H1 (cell line): ENCODE data around the gene MATR3. TPM values are rescaled to one million over a fixed set of nuclear protein-coding genes. Genes with fewer than 3 reads are reported as not detected.

Experiments
- CTCF ChIA-PET: fragments of 300-600 bp; sonication (Branson Sonifier 250); formaldehyde crosslinking; loops from one replicate; lab custom pipeline; 2021; ENCODE audit not compliant: partially characterized antibody; lab: Charles Lee
- POLR2A ChIA-PET: fragments of 300-600 bp; sonication (Branson Sonifier 250); formaldehyde crosslinking; loops from one replicate; lab custom pipeline; 2021; ENCODE audit warnings: inconsistent platforms; ENCODE audit not compliant: partially characterized antibody; lab: Charles Lee
- DNase-seq, 2 experiments: peaks; one replicate each; pipeline versions ENCODE4 v3.0.0 to v3.0.0-alpha.2; 2010 to 2022; ENCODE audit warnings: low spot score in 2 of 2, low read depth in 1 of 2, mixed read lengths in 1 of 2
- FAIRE-seq: peaks from 2 replicates; lab custom pipeline; 2011; peaks lifted over from hg19 to GRCh38; lab: Jason Lieb, UNC
- H2AFZ ChIP-seq: 2 replicates; pipeline ENCODE4 v1.8.1; 2012; ENCODE audit warnings: low read length, inconsistent platforms
- H2AK5ac ChIP-seq: 2 replicates; pipeline ENCODE4 v1.6.1; 2013; ENCODE audit warnings: low read depth, low read length
- H2BK120ac ChIP-seq: replicated peaks from 2 replicates; pipeline ENCODE3; 2013; ENCODE audit warnings: low read depth, low read length, inconsistent platforms
- H2BK12ac ChIP-seq: 2 replicates; pipeline ENCODE4 v1.6.1; 2013; ENCODE audit warnings: low read depth, low read length
- H2BK15ac ChIP-seq: 2 replicates; pipeline ENCODE4 v1.6.1; 2013; ENCODE audit warnings: low read length
- H2BK20ac ChIP-seq: 2 replicates; pipeline ENCODE4 v1.6.1; 2013; ENCODE audit warnings: low read length
- H2BK5ac ChIP-seq: 2 replicates; pipeline ENCODE4 v1.6.1; 2013; ENCODE audit warnings: low read depth, low read length
- H3K14ac ChIP-seq: 2 replicates; pipeline ENCODE4 v1.6.1; 2013; ENCODE audit warnings: inconsistent platforms; ENCODE audit not compliant: insufficient read length
- H3K18ac ChIP-seq: 2 replicates; pipeline ENCODE4 v1.6.1; 2013; ENCODE audit warnings: low read length; ENCODE audit errors: extremely low read depth
- H3K23ac ChIP-seq: 2 replicates; pipeline ENCODE4 v1.6.1; 2013; ENCODE audit warnings: inconsistent platforms; ENCODE audit not compliant: insufficient read length
- H3K23me2 ChIP-seq: 2 replicates; pipeline ENCODE4 v1.6.1; 2013; ENCODE audit warnings: low read depth, low read length
- H3K27ac ChIP-seq: 2 replicates; pipeline ENCODE4 v1.6.1; 2011; ENCODE audit warnings: low read depth, low read length, inconsistent platforms
- H3K27me3 ChIP-seq, 4 experiments: replicated peaks in 1 of 4; 1 replicate in 1 of 4; 2 replicates in 3 of 4; pipeline versions ENCODE4 v1.6.1 to v1.8.1; 2011 to 2013; ENCODE audit warnings: low read length in 3 of 4, mild to moderate bottlenecking in 3 of 4, inconsistent platforms in 2 of 4, mixed read lengths in 2 of 4, moderate library complexity in 1 of 4; ENCODE audit not compliant: control insufficient read depth in 3 of 4, insufficient read depth in 3 of 4; ENCODE audit errors: extremely low read depth in 1 of 4
- H3K36me3 ChIP-seq, 4 experiments: 2 replicates each; pipeline versions ENCODE4 v1.6.1 to v1.8.1; 2011 to 2013; ENCODE audit warnings: mild to moderate bottlenecking in 4 of 4, low read length in 3 of 4, moderate library complexity in 2 of 4, control low read depth in 1 of 4, inconsistent platforms in 1 of 4; ENCODE audit not compliant: insufficient read depth in 4 of 4, control insufficient read depth in 2 of 4
- H3K4ac ChIP-seq: replicated peaks from 2 replicates; pipeline ENCODE3; 2013; ENCODE audit warnings: low read length, low read depth, mixed read lengths, inconsistent platforms; ENCODE audit not compliant: insufficient read length
- H3K4me1 ChIP-seq, 4 experiments: replicated peaks in 1 of 4; 1 replicate in 1 of 4; 2 replicates in 3 of 4; pipeline versions ENCODE4 v1.6.1 to v1.8.1; 2011 to 2013; ENCODE audit warnings: low read length in 3 of 4, inconsistent platforms in 2 of 4, mixed read lengths in 1 of 4; ENCODE audit not compliant: insufficient read depth in 4 of 4, control insufficient read depth in 3 of 4
- H3K4me2 ChIP-seq, 2 experiments: 2 replicates each; pipeline versions ENCODE4 v1.6.1 to v1.8.1; 2011 to 2013; ENCODE audit warnings: low read depth in 2 of 2, low read length in 2 of 2, control low read depth in 1 of 2, inconsistent platforms in 1 of 2, mild to moderate bottlenecking in 1 of 2; ENCODE audit not compliant: insufficient read depth in 1 of 2
- H3K4me3 ChIP-seq, 4 experiments: fragments of 200-600, 300-600 bp in 1 of 4; sonication (generic), shearing (Covaris generic), sonication (Bioruptor Twin) in 1 of 4; 2 replicates each; pipeline versions ENCODE4 v1.5.1 to v1.8.1; 2011 to 2016; ENCODE audit warnings: low read length in 4 of 4, low read depth in 3 of 4, control low read depth in 2 of 4, inconsistent platforms in 2 of 4, mild to moderate bottlenecking in 2 of 4, mixed read lengths in 1 of 4, moderate library complexity in 1 of 4; ENCODE audit not compliant: insufficient read depth in 2 of 4; ENCODE audit errors: extremely low read depth in 1 of 4
- H3K56ac ChIP-seq: replicated peaks from 2 replicates; pipeline ENCODE3; 2013; ENCODE audit warnings: low read depth, mild to moderate bottlenecking, mixed read lengths, low read length, inconsistent platforms; ENCODE audit not compliant: insufficient read length
- H3K79me1 ChIP-seq: 2 replicates; pipeline ENCODE4 v1.6.1; 2013; ENCODE audit warnings: low read depth, low read length, control low read depth
- H3K79me2 ChIP-seq, 2 experiments: 2 replicates each; pipeline versions ENCODE4 v1.6.1 to v1.8.1; 2012 to 2013; ENCODE audit warnings: low read length in 2 of 2, mild to moderate bottlenecking in 2 of 2, inconsistent platforms in 1 of 2; ENCODE audit not compliant: insufficient read depth in 2 of 2, control insufficient read depth in 1 of 2
- H3K9ac ChIP-seq, 4 experiments: replicated peaks in 1 of 4; 1 replicate in 1 of 4; 2 replicates in 3 of 4; pipeline versions ENCODE4 v1.6.1 to v1.8.1; 2011 to 2013; ENCODE audit warnings: low read depth in 3 of 4, low read length in 3 of 4, control low read depth in 2 of 4, mild to moderate bottlenecking in 2 of 4, moderate library complexity in 2 of 4, inconsistent platforms in 1 of 4; ENCODE audit errors: extremely low read depth in 1 of 4
- H3K9me3 ChIP-seq, 2 experiments: 2 replicates each; pipeline versions ENCODE4 v1.6.1 to v1.8.1; 2012 to 2013; ENCODE audit warnings: mild to moderate bottlenecking in 2 of 2, moderate library complexity in 2 of 2, control low read depth in 1 of 2, inconsistent platforms in 1 of 2, low read depth in 1 of 2, low read length in 1 of 2, mixed read lengths in 1 of 2; ENCODE audit not compliant: insufficient read depth in 2 of 2
- H4K20me1 ChIP-seq, 2 experiments: replicated peaks in 1 of 2; 2 replicates each; pipeline versions ENCODE3 to v1.8.1; 2011 to 2013; ENCODE audit warnings: inconsistent platforms in 2 of 2, low read length in 2 of 2, mild to moderate bottlenecking in 1 of 2; ENCODE audit not compliant: insufficient read depth in 2 of 2, control insufficient read depth in 1 of 2
- H4K5ac ChIP-seq: 2 replicates; pipeline ENCODE4 v1.6.1; 2013; ENCODE audit warnings: low read length, low read depth, mixed read lengths, inconsistent platforms; ENCODE audit not compliant: insufficient read length
- H4K8ac ChIP-seq: 2 replicates; pipeline ENCODE4 v1.8.0; 2013; ENCODE audit warnings: mild to moderate bottlenecking, moderate library complexity, low read length, inconsistent platforms; ENCODE audit not compliant: insufficient read depth; ENCODE audit errors: extremely low read depth
- H4K91ac ChIP-seq: replicated peaks from 2 replicates; pipeline ENCODE3; 2013; ENCODE audit warnings: low read length, mixed read lengths, inconsistent platforms; ENCODE audit not compliant: insufficient read length
- ASH2L ChIP-seq: fragments of 200-600, 300-600 bp; sonication (generic); IDR thresholded peaks from one replicate; pipeline ENCODE4 v1.7.1; 2017; ENCODE audit warnings: low read length
- ATF2 ChIP-seq: IDR thresholded peaks from 2 replicates; pipeline ENCODE4 v1.6.1; 2012; ENCODE audit warnings: low read length, inconsistent platforms
- CTBP2 ChIP-seq: IDR thresholded peaks from 2 replicates; pipeline ENCODE4 v1.7.0; 2011; ENCODE audit warnings: borderline replicate concordance, mild to moderate bottlenecking, moderate library complexity, mixed read lengths, low read length; ENCODE audit not compliant: insufficient read depth, insufficient read length
- NANOG ChIP-seq: IDR thresholded peaks from 2 replicates; pipeline ENCODE4 v1.6.1; 2011; ENCODE audit warnings: low read length, low read depth, mild to moderate bottlenecking, inconsistent platforms; ENCODE audit not compliant: insufficient read depth, poor library complexity, severe bottlenecking
- POLR2AphosphoS5 ChIP-seq: IDR thresholded peaks from 2 replicates; pipeline ENCODE4 v1.6.1; 2011; ENCODE audit warnings: low read depth, low read length
- SIRT6 ChIP-seq: IDR thresholded peaks from one replicate; pipeline ENCODE4 v1.7.1; 2012; ENCODE audit warnings: low read length, inconsistent platforms
- WGBS, 2 experiments: shearing (Covaris generic) in 1 of 2; methylation state at CpG; one replicate each; pipeline versions ENCODE4 v1.1.6 to v1.1.7; 2013 to 2015; ENCODE audit warnings: low lambda C conversion rate in 2 of 2, mixed read lengths in 2 of 2, inconsistent platforms in 1 of 2, low coverage in 1 of 2, missing lambda C conversion rate in 1 of 2; ENCODE audit not compliant: insufficient replicate concordance in 2 of 2, insufficient coverage in 1 of 2, insufficient read length in 1 of 2; ENCODE audit errors: extremely low coverage in 1 of 2, missing lambda C conversion rate in 1 of 2; 5-methylcytosine and 5-hydroxymethylcytosine counted together
- polyA plus RNA-seq, 7 experiments: library from polyadenylated mRNA; depleted of rRNA in 3 of 7; stranded (reverse) in 5 of 7; unstranded in 2 of 7; fragments of >200 nt in 5 of 7; fragments of 200-250 nt in 2 of 7; gene quantifications; 1 replicate in 5 of 7; 2 replicates in 1 of 7; 4 replicates in 1 of 7; pipeline versions ENCODE4 v1.2.1 to v1.2.3, GENCODE V29; 2011 to 2013; ENCODE audit warnings: missing spikeins in 2 of 7, mixed read lengths in 2 of 7
- total RNA-seq: library from RNA; stranded (reverse); fragmentation: NEBNext Ultra II Directional; extraction: Animal tissue kit (Norgen Biotek cat#: 25700); gene quantifications from 2 replicates; pipeline ENCODE4 v1.2.1, GENCODE V29; 2021

MATR3 gene
- total and polyA plus RNA-seq, 2 of the 8 experiments (the other 6 are each of a cell fraction or from before 2014, with no cell fraction given) = 116 to 389 TPM

DNA sequence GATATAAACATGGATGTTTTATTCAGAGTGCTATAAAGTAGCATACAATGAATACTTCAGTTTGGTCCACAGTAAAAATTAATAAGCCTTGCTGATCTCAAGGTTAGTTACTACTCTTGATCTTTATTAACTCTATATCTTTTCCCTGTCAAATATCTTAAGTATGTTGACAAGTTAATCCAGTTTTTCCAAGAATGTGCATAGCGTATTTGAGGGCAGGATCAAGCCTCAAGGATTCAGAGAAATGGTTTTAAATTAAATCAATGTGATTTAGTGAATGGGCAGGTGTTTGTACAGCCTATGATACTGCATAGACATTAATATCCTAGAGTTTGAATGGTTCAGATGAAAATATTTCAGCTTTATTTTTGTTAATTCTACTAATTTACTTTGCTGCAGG lies 20.7 kb downstream of the MATR3 start:
- H3K18ac ChIP-seq = no peak overlapping the region
- H4K91ac ChIP-seq = no peak overlapping the region
- WGBS, 2 experiments = 97% methylated on average over 1 of the region's 1 CpG; no CpG with 5 or more reads in 1 of the 2 experiments
- CTCF ChIA-PET = no interaction called here
- H3K56ac ChIP-seq = no peak overlapping the region
- no peaks in the 10 kb centered on the region for H3K27me3 ChIP-seq
- no peaks in the 10 kb centered on the region for H3K9me3 ChIP-seq
- no peak overlapping the region for H3K4ac ChIP-seq
- H2BK120ac ChIP-seq = no peak overlapping the region
- peaks cover 0 to 10% (median 4%) of the 10 kb centered on the region in 4 experiments; a peak in 4 of 7 replicates for H3K4me1 ChIP-seq
- H3K4me2 ChIP-seq = no peak overlapping the region
- H3K4me3 ChIP-seq = no peak overlapping the region
- no peak for TF ChIP-seq SIRT6
- no peak for TF ChIP-seq ASH2L
- no peak for TF ChIP-seq ATF2
- no peak for TF ChIP-seq POLR2AphosphoS5
- no peak for TF ChIP-seq NANOG
- no peak for TF ChIP-seq CTBP2
- TF ChIP-seq, all 59 proteins: peak for 0
- FAIRE-seq = no peak
- no peak for DNase-seq
- no peak overlapping the region for H2AFZ ChIP-seq
- no peak overlapping the region for H2BK20ac ChIP-seq
- H3K27ac ChIP-seq = no peak overlapping the region
- no peaks in the 10 kb centered on the region for H3K79me1 ChIP-seq
- no peak overlapping the region for H2BK5ac ChIP-seq
- no peak overlapping the region for H3K14ac ChIP-seq
- peaks cover 18 to 51% (median 38%) of the 10 kb centered on the region in 4 experiments for H3K36me3 ChIP-seq
- POLR2A ChIA-PET = interaction anchor here (46.7 to 51.1 kb wide), 2 partner anchors 8 to 25 kb away, joined by 1766 read pairs; partner anchors contain the start of gene MATR3
- H4K5ac ChIP-seq = no peak overlapping the region
- no peaks in the 10 kb centered on the region for H3K23me2 ChIP-seq
- no peak overlapping the region for H2BK15ac ChIP-seq
- peaks cover 16 to 27% of the 10 kb centered on the region in 2 experiments for H4K20me1 ChIP-seq
- no peak overlapping the region for H2AK5ac ChIP-seq
- no peak overlapping the region for H2BK12ac ChIP-seq
- H3K23ac ChIP-seq = no peak overlapping the region
- no peak overlapping the region for H4K8ac ChIP-seq
- no peak overlapping the region for H3K9ac ChIP-seq
- peaks cover 19 to 100% of the 10 kb centered on the region in 2 experiments for H3K79me2 ChIP-seq
